ENCODE results near the gene ACTBL2.
"Not testable (repeated sequence)": the region's sequence is repeated elsewhere in the genome, so short reads cannot be mapped to it uniquely, and the experiment has no call there.

The ACTBL2 gene

GRCh38 chr5:57494104-57495098, 11.8 kb upstream of the ACTBL2 start:
- DNase-seq (ENCODE audit: low read depth): peak; percentile 100

- no peak for DNase-seq (ENCODE audit: low read depth)
These were observed 10.4 kb upstream of the ACTBL2 start for GRCh38 chr5:57493034-57493433.

GRCh38 chr5:57492632-57493031, 10.0 kb upstream of the ACTBL2 start:
- no peak for DNase-seq (ENCODE audit: low read depth)

GRCh38 chr5:57491369-57491965, 8.9 kb upstream of the ACTBL2 start:
- DNase-seq (ENCODE audit: low read depth): no peak

- DNase-seq (ENCODE audit: low read depth): peak; percentile 92
These were observed 5.8 kb upstream of the ACTBL2 start for GRCh38 chr5:57488215-57488955.

- no peak for DNase-seq (ENCODE audit: low read depth)
These were observed 3.5 kb upstream of the ACTBL2 start for GRCh38 chr5:57486027-57486602.

- DNase-seq (ENCODE audit: low read depth): peak; percentile 61
These were observed 3.8 kb downstream of the ACTBL2 start for GRCh38 chr5:57478826-57479225.

- DNase-seq (ENCODE audit: low read depth): no peak
These were observed 6.0 kb downstream of the ACTBL2 start for GRCh38 chr5:57476601-57477056.

- no peak for DNase-seq (ENCODE audit: low read depth)
These were observed 12.3 kb downstream of the ACTBL2 start for GRCh38 chr5:57470339-57470738.

- peak; percentile 91 for DNase-seq (ENCODE audit: low read depth)
These were observed 14.0 kb downstream of the ACTBL2 start for GRCh38 chr5:57468481-57469163.

- peak; percentile 28 for DNase-seq (ENCODE audit: low read depth)
These were observed 16.1 kb downstream of the ACTBL2 start for GRCh38 chr5:57466544-57466943.

- DNase-seq (ENCODE audit: low read depth): not testable (repeated sequence)
These were observed 22.6 kb downstream of the ACTBL2 start for GRCh38 chr5:57460056-57460455.

- DNase-seq (ENCODE audit: low read depth): no peak
These were observed 24.2 kb downstream of the ACTBL2 start for GRCh38 chr5:57458443-57458842.

GRCh38 chr5:57456531-57457135, 26.0 kb downstream of the ACTBL2 start:
- no peak for DNase-seq (ENCODE audit: low read depth)

- no peak for DNase-seq (ENCODE audit: low read depth)
These were observed 26.8 kb downstream of the ACTBL2 start for GRCh38 chr5:57455511-57456455.

GRCh38 chr5:57454896-57455295, 27.7 kb downstream of the ACTBL2 start:
- DNase-seq (ENCODE audit: low read depth): no peak

GRCh38 chr5:57453728-57454127, 28.9 kb downstream of the ACTBL2 start:
- DNase-seq (ENCODE audit: low read depth): no peak

GRCh38 chr5:57452885-57453284, 29.7 kb downstream of the ACTBL2 start:
- DNase-seq (ENCODE audit: low read depth): no peak

- peak; percentile 89 for DNase-seq (ENCODE audit: low read depth)
These were observed 31.4 kb downstream of the ACTBL2 start for GRCh38 chr5:57450991-57451876.
